ENCODE data around the gene CHST13. TPM values are rescaled to one million over a fixed set of nuclear protein-coding genes. Genes with fewer than 3 reads are reported as not detected.

The CHST13 gene
- total and polyA plus RNA-seq, 5 donors from 2014 or later, result not detected

DNA sequence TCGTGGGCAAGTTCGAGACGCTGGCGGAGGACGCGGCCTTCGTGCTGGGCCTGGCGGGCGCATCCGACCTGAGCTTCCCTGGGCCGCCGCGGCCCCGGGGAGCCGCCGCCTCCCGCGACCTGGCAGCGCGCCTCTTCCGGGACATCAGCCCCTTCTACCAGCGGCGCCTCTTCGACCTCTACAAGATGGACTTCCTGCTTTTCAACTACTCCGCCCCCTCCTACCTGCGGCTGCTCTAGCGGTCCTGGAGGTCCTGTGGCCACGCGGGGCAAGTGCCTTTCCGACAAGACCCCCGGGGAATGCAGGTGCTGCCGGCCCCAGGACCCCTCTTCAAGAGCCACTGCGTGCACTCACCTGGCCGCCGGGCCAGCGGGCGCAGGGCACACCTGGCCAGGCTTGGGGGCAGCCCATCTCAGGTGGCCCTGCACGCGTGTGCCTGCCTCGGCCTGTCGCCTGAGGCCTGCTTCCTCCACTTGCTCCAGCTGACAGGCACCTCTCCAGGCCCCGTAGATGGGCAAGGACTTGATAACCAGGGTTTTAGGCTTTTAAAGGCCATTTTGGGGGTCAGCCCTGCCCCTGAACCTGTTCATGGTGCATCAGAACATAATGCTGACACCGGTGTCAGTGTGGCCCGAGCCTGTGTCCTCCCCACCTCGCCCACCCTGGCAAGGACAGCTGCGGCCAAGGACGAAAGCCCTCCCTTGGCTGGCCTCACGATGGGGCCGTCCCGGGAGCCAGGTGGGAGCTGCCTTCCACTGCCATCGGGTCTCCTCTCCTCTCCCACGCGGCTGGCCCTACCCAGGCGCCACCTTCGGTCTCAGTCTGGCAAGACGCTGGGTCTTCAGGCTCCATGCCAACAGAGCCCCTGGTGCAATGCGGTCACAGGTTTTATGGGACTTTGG, 18.6 kb downstream of the CHST13 start:
- ATAC-seq (ENCODE audit: low read depth in 2 of 2) (no peak), DNase-seq (no peak)
- Histone ChIP-seq H3K27me3 (ENCODE audit: control insufficient read depth, insufficient read depth, low read length) (no peaks in the 10 kb centered on the region), H3K9me3 (ENCODE audit: control insufficient read depth in 2 of 2, low read length in 2 of 2) (no peaks in the 10 kb centered on the region), H3K36me3 (ENCODE audit: control insufficient read depth, insufficient read depth, low read length) (no peaks in the 10 kb centered on the region), H3K4me1 (ENCODE audit: control insufficient read depth, insufficient read depth, low read length, poor library complexity, severe bottlenecking) (no peaks in the 10 kb centered on the region), H3K27ac (ENCODE audit: insufficient read depth, low read length, poor library complexity, severe bottlenecking) (no peak overlapping the region), H3K4me3 (ENCODE audit: low read depth, low read length) (no peak overlapping the region)
- H3K27me3 Mint-ChIP-seq, result peaks cover 7% of the 10 kb centered on the region
- H3K4me3 Mint-ChIP-seq, result no peak overlapping the region
- peaks cover 0 to 2% (median 0%) of the 10 kb centered on the region in 7 donors for H3K9me3 Mint-ChIP-seq
- H3K36me3 Mint-ChIP-seq, result no peaks in the 10 kb centered on the region
- no peak overlapping the region for H3K27ac Mint-ChIP-seq
- H3K4me1 Mint-ChIP-seq, result peaks cover 0 to 4% (median 1%) of the 10 kb centered on the region in 4 donors

GRCh38 chr3:126543457-126544061, 19.6 kb downstream of the CHST13 start:
- H3K4me3 Mint-ChIP-seq, result no peak overlapping the region
- Histone ChIP-seq H3K27me3 (ENCODE audit: control insufficient read depth, insufficient read depth, low read length) (no peaks in the 10 kb centered on the region), H3K9me3 (ENCODE audit: control insufficient read depth in 2 of 2, low read length in 2 of 2) (no peaks in the 10 kb centered on the region), H3K27ac (ENCODE audit: insufficient read depth, low read length, poor library complexity, severe bottlenecking) (no peak overlapping the region), H3K36me3 (ENCODE audit: control insufficient read depth, insufficient read depth, low read length) (no peaks in the 10 kb centered on the region), H3K4me3 (ENCODE audit: low read depth, low read length) (no peak overlapping the region), H3K4me1 (ENCODE audit: control insufficient read depth, insufficient read depth, low read length, poor library complexity, severe bottlenecking) (no peaks in the 10 kb centered on the region)
- H3K27me3 Mint-ChIP-seq, result peaks cover 10% of the 10 kb centered on the region
- no peaks in the 10 kb centered on the region for H3K36me3 Mint-ChIP-seq
- H3K27ac Mint-ChIP-seq, result no peak overlapping the region
- DNase-seq (no peak), ATAC-seq (ENCODE audit: low read depth in 2 of 2) (no peak)
- H3K9me3 Mint-ChIP-seq, result peaks cover 0 to 2% (median 0%) of the 10 kb centered on the region in 7 donors
- H3K4me1 Mint-ChIP-seq, result peaks cover 0 to 4% (median 1%) of the 10 kb centered on the region in 4 donors

- Mint-ChIP-seq H3K9me3 (peaks cover 0 to 2% (median 0%) of the 10 kb centered on the region in 7 donors), H3K27ac (no peak overlapping the region), H3K36me3 (no peaks in the 10 kb centered on the region), H3K4me3 (no peak overlapping the region), H3K27me3 (peaks cover 10% of the 10 kb centered on the region), H3K4me1 (peaks cover 0 to 4% (median 1%) of the 10 kb centered on the region in 4 donors)
- Histone ChIP-seq H3K4me1 (ENCODE audit: control insufficient read depth, insufficient read depth, low read length, poor library complexity, severe bottlenecking) (no peaks in the 10 kb centered on the region), H3K4me3 (ENCODE audit: low read depth, low read length) (no peak overlapping the region), H3K36me3 (ENCODE audit: control insufficient read depth, insufficient read depth, low read length) (no peaks in the 10 kb centered on the region), H3K27ac (ENCODE audit: insufficient read depth, low read length, poor library complexity, severe bottlenecking) (no peak overlapping the region), H3K27me3 (ENCODE audit: control insufficient read depth, insufficient read depth, low read length) (no peaks in the 10 kb centered on the region), H3K9me3 (ENCODE audit: control insufficient read depth in 2 of 2, low read length in 2 of 2) (no peaks in the 10 kb centered on the region)
- no peak for ATAC-seq (ENCODE audit: low read depth in 2 of 2)
- DNase-seq, result no peak
Measured at GRCh38 chr3:126544596-126545281, 20.8 kb downstream of the CHST13 start.

- peaks cover 10% of the 10 kb centered on the region for H3K27me3 Mint-ChIP-seq
- H3K4me1 Mint-ChIP-seq, result peaks cover 0 to 2% (median 0%) of the 10 kb centered on the region in 4 donors
- DNase-seq (no peak), ATAC-seq (ENCODE audit: low read depth in 2 of 2) (no peak)
- no peaks in the 10 kb centered on the region for H3K9me3 ChIP-seq (ENCODE audit: control insufficient read depth in 2 of 2, low read length in 2 of 2)
- H3K36me3 Mint-ChIP-seq, result no peaks in the 10 kb centered on the region
- H3K27ac ChIP-seq (ENCODE audit: insufficient read depth, low read length, poor library complexity, severe bottlenecking), result no peak overlapping the region
- H3K27me3 ChIP-seq (ENCODE audit: control insufficient read depth, insufficient read depth, low read length), result no peaks in the 10 kb centered on the region
- peaks cover 0 to 2% (median 0%) of the 10 kb centered on the region in 7 donors for H3K9me3 Mint-ChIP-seq
- H3K4me3 Mint-ChIP-seq, result no peak overlapping the region
- H3K36me3 ChIP-seq (ENCODE audit: control insufficient read depth, insufficient read depth, low read length), result no peaks in the 10 kb centered on the region
- no peaks in the 10 kb centered on the region for H3K4me1 ChIP-seq (ENCODE audit: control insufficient read depth, insufficient read depth, low read length, poor library complexity, severe bottlenecking)
- H3K27ac Mint-ChIP-seq, result no peak overlapping the region
- no peak overlapping the region for H3K4me3 ChIP-seq (ENCODE audit: low read depth, low read length)
Measured at GRCh38 chr3:126545544-126545943, 21.6 kb downstream of the CHST13 start.

DNA sequence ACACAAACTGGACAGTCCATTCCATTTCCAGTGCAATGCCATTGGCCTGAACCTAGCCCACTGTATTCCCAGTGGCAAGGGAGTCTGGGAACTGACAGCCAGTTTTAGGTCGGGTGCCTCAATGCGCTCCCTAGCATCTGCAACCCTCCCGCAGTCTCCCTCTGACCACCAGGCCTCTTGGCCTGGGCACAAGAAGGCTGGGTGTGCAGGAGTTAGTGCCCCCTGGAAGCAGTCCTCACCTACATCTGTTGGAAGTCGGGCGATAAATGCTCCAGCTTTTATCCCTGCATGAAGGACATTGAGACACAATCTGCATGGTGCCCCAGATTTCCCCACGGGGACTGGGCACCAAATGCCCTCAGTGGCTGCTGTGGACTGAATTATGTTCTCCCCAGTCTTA, 22.1 kb downstream of the CHST13 start:
- Histone ChIP-seq H3K36me3 (ENCODE audit: control insufficient read depth, insufficient read depth, low read length) (no peaks in the 10 kb centered on the region), H3K9me3 (ENCODE audit: control insufficient read depth in 2 of 2, low read length in 2 of 2) (no peaks in the 10 kb centered on the region), H3K27ac (ENCODE audit: insufficient read depth, low read length, poor library complexity, severe bottlenecking) (no peak overlapping the region), H3K4me1 (ENCODE audit: control insufficient read depth, insufficient read depth, low read length, poor library complexity, severe bottlenecking) (no peaks in the 10 kb centered on the region), H3K4me3 (ENCODE audit: low read depth, low read length) (no peak overlapping the region), H3K27me3 (ENCODE audit: control insufficient read depth, insufficient read depth, low read length) (no peaks in the 10 kb centered on the region)
- Mint-ChIP-seq H3K27me3 (peaks cover 10% of the 10 kb centered on the region), H3K27ac (no peak overlapping the region), H3K4me3 (no peak overlapping the region), H3K36me3 (no peaks in the 10 kb centered on the region), H3K9me3 (peaks cover 0 to 2% (median 0%) of the 10 kb centered on the region in 7 donors), H3K4me1 (no peaks in the 10 kb centered on the region)
- DNase-seq (no peak), ATAC-seq (ENCODE audit: low read depth in 2 of 2) (no peak)

GRCh38 chr3:126546549-126547239, 22.7 kb downstream of the CHST13 start:
- no peaks in the 10 kb centered on the region for H3K36me3 Mint-ChIP-seq
- H3K27ac Mint-ChIP-seq, result no peak overlapping the region
- H3K9me3 Mint-ChIP-seq, result peaks cover 0 to 2% (median 0%) of the 10 kb centered on the region in 7 donors
- Histone ChIP-seq H3K9me3 (ENCODE audit: control insufficient read depth in 2 of 2, low read length in 2 of 2) (no peaks in the 10 kb centered on the region), H3K36me3 (ENCODE audit: control insufficient read depth, insufficient read depth, low read length) (no peaks in the 10 kb centered on the region), H3K4me3 (ENCODE audit: low read depth, low read length) (no peak overlapping the region), H3K4me1 (ENCODE audit: control insufficient read depth, insufficient read depth, low read length, poor library complexity, severe bottlenecking) (no peaks in the 10 kb centered on the region), H3K27me3 (ENCODE audit: control insufficient read depth, insufficient read depth, low read length) (no peaks in the 10 kb centered on the region), H3K27ac (ENCODE audit: insufficient read depth, low read length, poor library complexity, severe bottlenecking) (no peak overlapping the region)
- peaks cover 10% of the 10 kb centered on the region for H3K27me3 Mint-ChIP-seq
- no peaks in the 10 kb centered on the region for H3K4me1 Mint-ChIP-seq
- H3K4me3 Mint-ChIP-seq, result no peak overlapping the region
- no peak for ATAC-seq (ENCODE audit: low read depth in 2 of 2)
- DNase-seq, result no peak

- H3K9me3 Mint-ChIP-seq, result peaks cover 0 to 2% (median 0%) of the 10 kb centered on the region in 7 donors
- Histone ChIP-seq H3K4me1 (ENCODE audit: control insufficient read depth, insufficient read depth, low read length, poor library complexity, severe bottlenecking) (no peaks in the 10 kb centered on the region), H3K27ac (ENCODE audit: insufficient read depth, low read length, poor library complexity, severe bottlenecking) (no peak overlapping the region), H3K36me3 (ENCODE audit: control insufficient read depth, insufficient read depth, low read length) (no peaks in the 10 kb centered on the region), H3K9me3 (ENCODE audit: control insufficient read depth in 2 of 2, low read length in 2 of 2) (no peaks in the 10 kb centered on the region), H3K27me3 (ENCODE audit: control insufficient read depth, insufficient read depth, low read length) (no peaks in the 10 kb centered on the region), H3K4me3 (ENCODE audit: low read depth, low read length) (no peak overlapping the region)
- H3K4me3 Mint-ChIP-seq, result no peak overlapping the region
- H3K27ac Mint-ChIP-seq, result no peak overlapping the region
- H3K4me1 Mint-ChIP-seq, result no peaks in the 10 kb centered on the region
- DNase-seq (no peak), ATAC-seq (ENCODE audit: low read depth in 2 of 2) (no peak)
- peaks cover 10% of the 10 kb centered on the region for H3K27me3 Mint-ChIP-seq
- no peaks in the 10 kb centered on the region for H3K36me3 Mint-ChIP-seq
Measured at GRCh38 chr3:126547721-126548120, 23.8 kb downstream of the CHST13 start.
